Activated B cell treated with CpG ODN at 0.5 μM for 24 hours (primary cell): ENCODE data around the gene GNG13. TPM values are rescaled to one million over a fixed set of nuclear protein-coding genes. Genes with fewer than 3 reads are reported as not detected.
"Not testable (repeated sequence)": the region's sequence is repeated elsewhere in the genome, so short reads cannot be mapped to it uniquely, and the experiment has no call there.

Source experiments
- ATAC-seq: fragments of 200-7000 bp; cut with Tn5 transposase; one replicate; pipeline ENCODE4 v1.10.0; 2021; ENCODE audit warnings: low read depth, mild to moderate bottlenecking, moderate library complexity
- CTCF ChIA-PET: fragments of 350-600 bp; sonication (Branson Sonifier 250); formaldehyde crosslinking; loops from one replicate; lab custom pipeline; 2021; ENCODE audit warnings: antibody characterized with exemption; lab: Charles Lee
- POLR2A ChIA-PET: fragments of 350-600 bp; sonication (Branson Sonifier 250); formaldehyde crosslinking; loops from one replicate; lab custom pipeline; 2021; ENCODE audit warnings: antibody characterized with exemption; lab: Charles Lee
- DNase-seq: peaks from one replicate; pipeline ENCODE4 v3.0.0; 2022
- H3K27ac Mint-ChIP-seq: one replicate; pipeline ENCODE4 v1.8.0; 2020; ENCODE audit warnings: mixed read lengths
- H3K27me3 Mint-ChIP-seq: one replicate; pipeline ENCODE4 v1.8.0; 2021; ENCODE audit warnings: mixed read lengths
- H3K36me3 Mint-ChIP-seq: one replicate; pipeline ENCODE4 v1.8.0; 2021; ENCODE audit warnings: low read depth, mixed read lengths
- H3K4me1 Mint-ChIP-seq: one replicate; pipeline ENCODE4 v1.8.0; 2021; ENCODE audit warnings: mixed read lengths
- H3K4me3 Mint-ChIP-seq: one replicate; pipeline ENCODE4 v1.8.0; 2020; ENCODE audit warnings: mild to moderate bottlenecking, mixed read lengths
- H3K9me3 Mint-ChIP-seq: one replicate; pipeline ENCODE4 v1.8.0; 2020; ENCODE audit warnings: mixed read lengths
- intact Hi-C: fragments of 100-400 bp; cut with micrococcal nuclease; formaldehyde crosslinking; loops from one replicate; pipeline ENCODE4 v1.15.1; 2024
- total RNA-seq: library from RNA; stranded (reverse); gene quantifications from 2 replicates; pipeline ENCODE4 v1.2.3, GENCODE V29; 2022
- TF ChIP-seq, protein P1 (sequence below): fragments of 200-600 bp; IDR thresholded peaks from one replicate; pipeline ENCODE4 v1.8.0; 2022; ENCODE audit warnings: antibody characterized with exemption, mild to moderate bottlenecking

Gene GNG13
- total RNA-seq, 1 donor from 2014 or later: not detected

DNA sequence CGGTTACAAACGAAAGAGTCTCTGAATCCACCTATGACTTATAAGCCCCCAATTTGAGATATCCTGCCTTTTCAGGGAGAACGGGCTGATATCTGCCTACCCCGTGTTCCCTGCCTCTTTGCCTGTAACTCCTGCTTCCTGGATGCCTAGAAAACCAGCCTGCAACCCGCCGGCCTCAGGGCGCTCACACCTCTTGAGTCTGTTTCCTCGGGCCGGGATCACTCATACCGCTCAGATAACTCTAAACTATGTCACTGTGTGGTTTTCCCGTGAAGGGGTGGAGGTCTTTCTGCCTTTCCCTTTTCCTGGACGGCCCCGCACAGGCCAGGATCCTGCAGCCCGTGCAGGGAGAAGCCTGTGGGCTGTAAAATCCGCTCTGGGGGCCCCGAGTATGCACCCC, 22.7 kb downstream of the GNG13 start:
- POLR2A ChIA-PET: no interaction called here
- DNase-seq: no peak
- Mint-ChIP-seq H3K4me3 (no peak overlapping the region), H3K9me3 (no peaks in the 10 kb centered on the region), H3K27me3 (peaks cover 10% of the 10 kb centered on the region), H3K27ac (no peak overlapping the region), H3K4me1 (no peaks in the 10 kb centered on the region), H3K36me3 (no peaks in the 10 kb centered on the region)
- CTCF ChIA-PET: no interaction called here
- TF ChIP-seq, protein P1, sequence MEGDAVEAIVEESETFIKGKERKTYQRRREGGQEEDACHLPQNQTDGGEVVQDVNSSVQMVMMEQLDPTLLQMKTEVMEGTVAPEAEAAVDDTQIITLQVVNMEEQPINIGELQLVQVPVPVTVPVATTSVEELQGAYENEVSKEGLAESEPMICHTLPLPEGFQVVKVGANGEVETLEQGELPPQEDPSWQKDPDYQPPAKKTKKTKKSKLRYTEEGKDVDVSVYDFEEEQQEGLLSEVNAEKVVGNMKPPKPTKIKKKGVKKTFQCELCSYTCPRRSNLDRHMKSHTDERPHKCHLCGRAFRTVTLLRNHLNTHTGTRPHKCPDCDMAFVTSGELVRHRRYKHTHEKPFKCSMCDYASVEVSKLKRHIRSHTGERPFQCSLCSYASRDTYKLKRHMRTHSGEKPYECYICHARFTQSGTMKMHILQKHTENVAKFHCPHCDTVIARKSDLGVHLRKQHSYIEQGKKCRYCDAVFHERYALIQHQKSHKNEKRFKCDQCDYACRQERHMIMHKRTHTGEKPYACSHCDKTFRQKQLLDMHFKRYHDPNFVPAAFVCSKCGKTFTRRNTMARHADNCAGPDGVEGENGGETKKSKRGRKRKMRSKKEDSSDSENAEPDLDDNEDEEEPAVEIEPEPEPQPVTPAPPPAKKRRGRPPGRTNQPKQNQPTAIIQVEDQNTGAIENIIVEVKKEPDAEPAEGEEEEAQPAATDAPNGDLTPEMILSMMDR: no peak
- ATAC-seq: no peak
- intact Hi-C loops: no loop called here

DNA sequence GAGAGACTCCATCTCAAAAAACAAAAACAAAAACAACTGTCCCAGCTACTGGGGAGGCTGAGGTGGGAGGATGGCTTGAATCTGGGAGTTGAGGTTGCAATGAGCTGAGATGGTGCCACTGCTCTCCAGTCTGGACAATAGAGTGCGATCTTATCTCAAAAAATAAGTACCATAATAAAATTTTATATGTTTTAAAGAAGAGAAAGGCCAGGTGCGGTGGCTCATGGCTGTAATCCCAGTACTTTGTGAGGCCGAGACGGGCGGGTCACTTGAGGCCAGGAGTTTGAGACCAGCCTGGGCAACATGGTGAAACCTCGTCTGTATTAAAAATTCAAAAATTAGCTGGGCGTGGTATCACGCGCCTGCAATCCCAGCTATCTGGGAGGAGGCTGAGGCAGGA, 23.7 kb downstream of the GNG13 start:
- ATAC-seq (no peak), DNase-seq (no peak)
- ChIA-PET CTCF (no interaction called here), POLR2A (no interaction called here)
- Mint-ChIP-seq H3K27ac (no peak overlapping the region), H3K36me3 (no peaks in the 10 kb centered on the region), H3K4me1 (no peaks in the 10 kb centered on the region), H3K9me3 (no peaks in the 10 kb centered on the region), H3K4me3 (no peak overlapping the region), H3K27me3 (peaks cover 10% of the 10 kb centered on the region)
- intact Hi-C loops: no loop called here
- TF ChIP-seq, protein P1: no peak

DNA sequence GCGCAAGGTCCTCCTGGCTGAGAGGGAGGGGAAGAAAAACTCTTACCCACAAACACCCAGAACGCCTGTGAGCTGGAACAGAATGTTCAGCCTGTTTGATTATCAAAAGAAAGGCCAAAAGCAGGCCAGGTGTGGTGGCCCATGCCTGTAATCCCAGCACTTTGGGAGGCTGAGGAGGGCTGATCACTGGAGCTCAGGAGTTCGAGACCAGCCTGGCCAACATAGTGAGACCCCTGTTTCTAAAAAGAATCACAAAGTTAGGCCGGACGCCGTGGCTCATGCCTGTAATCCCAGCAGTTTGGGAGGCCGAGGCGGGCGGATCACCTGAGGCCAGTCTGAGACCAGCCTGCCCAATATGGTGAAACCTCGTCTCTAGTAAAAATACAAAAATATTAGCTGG, 24.2 kb downstream of the GNG13 start:
- H3K4me1 Mint-ChIP-seq: not testable (repeated sequence)

DNA sequence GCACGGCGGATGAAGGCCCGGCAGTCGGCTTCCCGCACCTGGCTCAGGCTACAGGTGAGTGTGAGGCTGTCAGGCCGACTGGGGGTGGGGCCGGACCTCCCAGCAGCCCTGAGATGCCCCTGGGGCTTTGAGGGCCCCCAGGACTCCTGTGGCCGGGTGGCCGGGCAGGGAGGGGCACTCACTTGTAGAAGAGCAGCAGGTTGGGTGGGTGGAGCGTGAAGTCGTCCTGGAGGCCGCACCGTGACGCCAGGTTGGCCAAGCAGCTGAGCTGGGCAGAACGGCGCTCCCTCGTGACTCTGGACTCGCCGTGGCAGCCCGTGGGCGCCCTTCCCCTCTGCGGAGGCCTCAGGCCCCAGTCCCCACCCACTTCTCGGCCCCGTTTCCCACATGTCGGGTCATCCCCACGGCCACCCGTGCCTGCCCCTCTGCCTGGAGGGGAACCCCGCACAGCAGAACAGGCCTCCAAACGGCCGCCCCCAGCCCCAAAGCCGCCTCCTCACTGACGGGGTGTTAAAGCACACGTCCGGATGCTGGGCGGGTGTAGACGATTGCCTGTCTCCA, 25.2 kb downstream of the GNG13 start:
- intact Hi-C loops: no loop called here
- Mint-ChIP-seq H3K27ac (no peak overlapping the region), H3K4me3 (no peak overlapping the region), H3K9me3 (no peaks in the 10 kb centered on the region), H3K36me3 (no peaks in the 10 kb centered on the region), H3K4me1 (no peaks in the 10 kb centered on the region), H3K27me3 (peaks cover 10% of the 10 kb centered on the region)
- CTCF ChIA-PET: no interaction called here
- TF ChIP-seq, protein P1: no peak
- ATAC-seq: no peak
- POLR2A ChIA-PET: no interaction called here
- DNase-seq: no peak

More for the DNA sequence above, 24.2 kb downstream of the GNG13 start:
- CTCF ChIA-PET, POLR2A ChIA-PET, H3K36me3 Mint-ChIP-seq, H3K4me3 Mint-ChIP-seq, H3K27ac Mint-ChIP-seq, H3K9me3 Mint-ChIP-seq, DNase-seq, H3K27me3 Mint-ChIP-seq, intact Hi-C loops, ATAC-seq: not testable (repeated sequence)

DNA sequence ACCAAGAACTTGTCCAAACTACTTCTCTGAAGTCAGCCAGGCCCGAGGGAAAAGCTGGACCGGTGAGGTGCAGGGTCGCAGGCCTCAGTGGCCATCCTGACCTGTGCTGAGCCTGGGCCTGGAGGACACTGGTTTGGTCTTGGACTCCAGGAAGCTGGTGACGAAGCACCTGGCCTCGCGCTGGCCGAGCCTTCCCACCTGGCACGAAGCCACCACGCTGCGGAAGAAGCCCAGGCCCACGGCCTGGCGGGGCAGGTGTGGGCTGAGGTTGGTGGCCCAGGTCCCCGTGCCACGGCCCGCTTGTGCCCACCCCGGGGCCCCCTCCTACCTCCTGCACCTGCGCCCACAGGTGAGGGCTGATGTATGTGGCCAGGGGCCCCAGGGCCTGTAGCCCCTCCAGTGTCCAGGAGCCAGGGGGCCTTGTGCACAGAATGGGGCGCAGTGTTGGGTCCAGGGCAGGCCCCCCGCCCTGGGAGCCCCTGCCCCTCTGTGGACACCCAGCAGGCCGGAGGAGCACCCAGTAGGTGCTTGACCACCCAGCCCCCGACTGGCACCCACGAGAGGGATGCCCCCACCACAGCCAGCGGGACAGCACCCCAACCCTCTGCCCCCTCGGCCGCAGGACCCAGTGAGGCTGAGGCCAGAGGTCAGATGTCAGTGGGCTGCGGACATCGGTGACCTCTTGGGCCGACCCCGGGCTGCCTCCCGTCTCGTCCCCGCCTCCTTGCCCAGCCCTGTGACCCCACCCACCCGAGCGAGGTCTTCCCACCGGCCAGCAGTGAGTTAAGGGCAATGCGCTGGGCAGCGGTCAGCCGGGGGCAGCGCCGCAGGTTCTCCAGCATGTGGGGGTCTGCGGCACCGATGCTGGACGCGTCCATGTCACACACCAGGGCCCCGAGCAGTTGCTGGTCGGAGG, 26.2 kb downstream of the GNG13 start:
- DNase-seq: no peak
- Mint-ChIP-seq H3K27me3 (peaks cover 10% of the 10 kb centered on the region), H3K36me3 (no peaks in the 10 kb centered on the region), H3K4me3 (no peak overlapping the region), H3K4me1 (no peaks in the 10 kb centered on the region), H3K9me3 (no peaks in the 10 kb centered on the region), H3K27ac (no peak overlapping the region)
- intact Hi-C loops: no loop called here
- no peak for ATAC-seq
- CTCF ChIA-PET: no interaction called here
- POLR2A ChIA-PET: no interaction called here
- TF ChIP-seq, protein P1: no peak
